HG03520 (cell line): ENCODE data around the gene GALNT18.

Experiments
- ATAC-seq: cut with Tn5 transposase; IDR thresholded peaks from one replicate; pipeline ENCODE4 v1.9.1; 2021; ENCODE audit warnings: mild to moderate bottlenecking, moderate library complexity; ENCODE audit not compliant: unreplicated experiment

GALNT18 gene

DNA sequence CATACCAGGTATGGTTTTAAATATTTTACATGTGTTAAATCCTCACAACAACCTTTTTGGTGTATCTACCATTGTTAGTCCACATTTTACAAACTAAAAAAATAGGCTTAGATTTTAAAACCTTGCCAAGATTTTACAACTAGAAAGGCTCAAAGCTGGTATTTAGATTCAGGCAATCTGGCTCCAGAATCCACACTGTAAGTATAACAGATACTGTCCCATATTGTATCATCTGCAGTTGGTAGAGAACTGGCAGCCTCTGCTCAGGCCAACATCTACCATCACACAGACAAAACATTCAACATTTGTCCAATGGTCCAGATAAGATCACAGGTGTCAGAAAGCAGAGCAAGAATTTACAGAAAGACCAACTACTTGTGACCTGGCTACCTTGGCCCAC is 299.7 kb downstream of the GALNT18 start:
- ATAC-seq = no peak

DNA sequence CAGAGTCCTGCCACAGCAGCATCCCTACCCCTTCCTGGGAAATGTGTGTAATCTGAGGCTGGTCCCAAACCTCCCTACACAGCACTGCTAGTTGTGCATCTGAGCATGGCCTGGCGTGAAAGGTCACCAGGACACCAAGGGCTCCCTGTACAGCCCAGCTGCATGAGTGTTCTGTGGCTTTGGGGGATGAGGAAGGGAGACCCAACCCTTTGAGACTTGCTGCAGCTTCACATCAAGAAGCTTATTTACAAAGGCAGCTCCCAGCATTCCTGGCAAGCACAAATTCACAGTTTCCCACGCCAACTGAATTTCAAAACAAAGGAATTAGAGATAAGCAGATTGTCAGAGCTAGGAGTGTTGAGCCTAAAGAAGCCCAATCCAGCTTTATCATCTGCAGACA is 301.0 kb downstream of the GALNT18 start:
- no peak for ATAC-seq

DNA sequence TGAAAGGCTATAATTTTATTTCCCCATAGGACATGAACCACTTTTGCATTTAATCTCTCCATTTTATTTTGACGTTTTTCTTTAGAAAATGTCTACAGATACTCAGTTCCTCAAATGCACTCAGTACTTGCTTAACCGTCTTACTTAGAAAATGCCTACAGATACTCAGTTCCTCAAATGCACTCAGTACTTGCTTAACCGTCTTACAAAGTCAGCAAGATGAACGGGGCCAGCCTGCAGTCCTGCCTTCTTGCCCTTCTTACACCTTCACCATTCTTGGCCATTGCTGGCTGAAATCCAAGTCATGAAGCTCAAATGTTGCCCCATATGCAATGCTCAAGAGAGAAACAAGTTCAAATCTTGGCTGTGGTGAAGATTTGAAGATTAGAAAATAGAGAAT is 302.8 kb downstream of the GALNT18 start:
- ATAC-seq = peak; percentile 95

DNA sequence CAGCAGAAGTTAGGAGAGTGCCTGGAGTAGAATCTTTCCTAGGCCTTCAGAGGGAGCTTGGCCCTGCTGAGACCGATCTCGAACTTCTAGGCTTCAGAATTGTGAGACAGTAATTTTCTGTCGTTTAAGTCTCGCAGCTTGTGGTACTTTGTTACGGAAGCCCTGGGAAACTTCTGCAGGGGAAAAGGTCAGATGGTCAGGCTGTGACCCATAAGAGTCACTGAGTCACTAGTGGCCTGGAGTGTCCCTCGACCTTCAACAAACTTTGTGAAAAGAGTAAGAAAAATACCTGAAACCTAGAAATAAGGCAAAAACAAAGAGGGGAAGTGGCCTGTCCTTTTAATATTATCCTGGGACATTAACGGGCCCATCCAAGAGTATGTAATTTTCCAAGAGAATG is 303.3 kb downstream of the GALNT18 start:
- no peak for ATAC-seq

DNA sequence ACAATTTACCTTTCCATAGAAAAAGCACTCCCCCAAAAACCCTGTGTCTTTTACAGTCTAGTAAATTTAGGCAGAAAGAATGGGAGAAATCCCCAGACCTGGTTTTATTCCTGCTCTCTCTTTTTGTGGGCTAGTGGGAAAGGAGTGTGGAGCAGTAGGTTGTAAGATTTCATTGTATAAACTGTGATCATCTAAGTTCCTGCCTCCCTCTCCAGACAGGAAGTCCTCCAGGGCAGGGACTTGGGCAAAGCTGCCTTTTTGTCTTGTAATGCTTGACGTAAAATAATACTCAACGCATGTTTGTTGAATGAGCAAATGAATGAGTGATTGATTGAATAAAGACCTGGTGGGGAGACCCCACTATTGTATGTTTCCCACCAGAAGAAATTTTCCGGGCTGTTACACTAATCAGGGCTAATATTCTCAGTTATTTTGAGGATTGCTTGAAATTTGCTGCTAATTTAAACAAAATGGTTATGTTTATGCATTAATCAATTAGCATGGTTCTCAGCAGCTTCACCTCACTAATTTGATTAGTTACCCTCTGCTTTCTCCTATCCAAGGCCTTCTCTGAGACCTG is 305.1 kb downstream of the GALNT18 start:
- ATAC-seq = no peak

DNA sequence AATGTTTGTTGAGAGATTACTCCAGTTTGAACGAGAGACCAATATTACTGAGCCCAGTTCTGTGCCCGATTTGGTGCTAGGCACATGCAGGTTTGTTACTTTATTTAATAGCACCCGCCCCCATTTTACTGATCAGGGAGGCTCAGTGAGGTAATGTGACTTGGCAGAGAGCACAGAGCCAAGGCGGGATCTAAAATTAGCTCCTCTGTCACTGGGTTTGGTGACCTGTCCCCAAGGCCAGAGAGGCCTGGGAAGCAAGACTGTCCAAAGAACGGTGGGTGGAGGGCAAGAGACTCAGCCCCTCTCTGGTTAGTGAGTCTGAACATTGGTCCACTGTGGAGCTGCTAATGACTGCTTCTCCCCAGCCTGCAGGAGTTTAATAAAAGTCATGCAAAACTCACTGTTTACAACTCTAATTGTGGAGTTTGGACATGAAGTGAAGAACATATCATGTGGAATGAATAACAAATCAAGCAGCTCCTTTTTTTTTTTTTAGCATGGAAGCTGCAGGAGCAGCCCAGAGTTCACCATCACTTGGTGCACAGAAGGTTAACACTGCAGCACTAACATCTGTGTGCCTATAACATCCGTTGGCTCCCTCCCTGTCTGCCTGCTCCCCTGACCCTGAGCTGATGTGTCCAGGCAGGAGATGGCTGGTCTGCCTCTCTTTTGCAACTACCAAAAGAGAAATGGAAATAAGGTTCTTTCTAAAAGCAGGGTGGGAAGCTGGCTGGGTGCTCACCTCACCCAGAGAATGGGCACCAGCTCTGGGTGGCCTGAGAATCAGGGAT is 307.7 kb downstream of the GALNT18 start:
- ATAC-seq = no peak

DNA sequence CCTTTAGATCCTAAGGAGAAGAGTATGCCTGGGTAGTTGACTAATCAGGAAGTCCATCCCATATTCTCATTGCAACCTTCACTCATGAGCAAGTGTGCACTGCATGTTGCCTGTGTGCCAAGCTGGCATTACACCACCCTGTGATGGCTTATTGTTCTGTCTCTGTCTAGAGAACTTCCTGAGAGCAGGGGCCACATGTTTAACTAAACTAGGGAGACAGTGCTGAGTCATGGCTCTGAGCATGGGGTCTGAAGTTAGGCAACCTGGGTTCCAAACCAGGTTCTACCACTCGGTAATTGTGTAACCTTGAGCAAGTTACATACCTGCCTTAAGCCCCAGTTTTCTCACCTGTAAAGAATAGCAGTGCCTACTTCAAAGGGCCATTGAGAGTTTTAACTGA is 308.4 kb downstream of the GALNT18 start:
- no peak for ATAC-seq

DNA sequence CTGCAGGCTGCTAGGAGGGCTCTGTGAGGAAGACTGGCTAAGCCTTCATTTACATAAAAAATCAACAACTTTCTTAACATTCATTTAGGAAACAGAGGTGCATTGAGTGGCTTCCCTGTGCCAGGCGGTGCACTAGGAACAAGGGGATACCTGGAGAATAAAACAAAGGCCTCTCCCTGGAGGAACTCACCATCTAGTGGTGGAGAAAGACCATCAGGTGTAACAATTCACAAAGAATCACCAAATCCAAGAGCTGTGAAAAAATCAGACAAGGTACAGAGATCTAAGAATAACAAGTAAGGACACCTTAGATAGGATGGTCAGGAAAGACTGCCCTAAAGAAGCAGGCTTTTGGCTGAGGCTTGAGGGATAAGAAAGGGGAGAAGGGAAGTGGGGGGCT is 309.1 kb downstream of the GALNT18 start:
- no peak for ATAC-seq

DNA sequence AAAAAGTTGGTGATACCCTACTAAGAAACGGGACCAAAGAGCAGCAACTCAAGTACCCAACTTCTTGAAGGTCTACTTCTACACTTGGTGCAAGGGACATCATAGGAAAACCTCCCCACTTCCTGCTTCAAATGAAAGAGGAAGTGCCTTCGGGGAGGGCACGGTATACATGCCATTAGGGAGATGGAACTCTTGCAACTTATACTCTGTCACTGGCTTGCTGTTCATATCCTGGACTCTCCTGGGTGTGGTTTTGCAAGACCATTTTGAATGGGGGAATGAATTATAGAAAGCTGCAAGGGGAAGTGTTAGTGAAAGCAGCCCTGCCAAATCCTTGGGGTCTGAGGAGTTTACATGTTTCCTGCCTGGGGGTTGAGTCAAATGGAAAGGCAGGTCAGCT is 310.6 kb downstream of the GALNT18 start:
- no peak for ATAC-seq

DNA sequence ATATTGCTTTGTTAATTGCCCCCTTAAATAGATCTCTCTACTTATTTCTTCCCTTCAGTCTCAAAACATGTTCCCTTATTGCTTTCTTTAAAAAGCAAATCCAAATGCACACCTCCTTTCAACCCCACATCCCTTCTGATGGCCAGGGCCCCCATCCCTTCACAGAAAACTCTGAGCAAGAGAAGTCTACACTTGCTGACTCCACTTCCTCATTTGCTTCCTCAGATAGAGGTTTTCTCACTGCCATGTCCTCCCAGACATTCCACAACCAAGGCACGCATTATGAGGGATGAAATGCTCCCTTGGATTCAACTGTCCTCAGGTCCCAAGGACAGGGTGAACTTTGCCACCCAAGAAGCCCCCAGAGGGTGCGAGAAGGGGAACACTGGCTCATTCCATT is 311.9 kb downstream of the GALNT18 start:
- ATAC-seq = no peak

DNA sequence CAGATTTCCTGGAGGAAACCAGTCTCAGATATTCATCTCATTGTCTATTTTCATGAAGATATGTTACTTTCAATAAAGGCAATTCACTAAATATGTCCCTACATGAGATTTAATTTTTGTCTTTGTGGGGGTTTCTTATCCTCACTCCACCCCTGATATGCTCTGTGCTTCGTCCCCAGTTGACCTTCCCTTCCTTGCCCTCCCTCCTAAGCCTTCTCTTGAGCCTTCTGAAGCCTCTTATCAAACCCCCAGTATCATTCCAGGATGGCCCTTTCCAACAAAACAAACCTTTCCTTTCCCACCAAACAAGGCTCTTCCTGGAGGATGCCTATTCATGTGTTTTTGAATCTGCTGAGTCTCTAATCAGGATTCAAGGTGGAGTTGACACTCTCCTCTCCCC is 313.6 kb downstream of the GALNT18 start:
- no peak for ATAC-seq

DNA sequence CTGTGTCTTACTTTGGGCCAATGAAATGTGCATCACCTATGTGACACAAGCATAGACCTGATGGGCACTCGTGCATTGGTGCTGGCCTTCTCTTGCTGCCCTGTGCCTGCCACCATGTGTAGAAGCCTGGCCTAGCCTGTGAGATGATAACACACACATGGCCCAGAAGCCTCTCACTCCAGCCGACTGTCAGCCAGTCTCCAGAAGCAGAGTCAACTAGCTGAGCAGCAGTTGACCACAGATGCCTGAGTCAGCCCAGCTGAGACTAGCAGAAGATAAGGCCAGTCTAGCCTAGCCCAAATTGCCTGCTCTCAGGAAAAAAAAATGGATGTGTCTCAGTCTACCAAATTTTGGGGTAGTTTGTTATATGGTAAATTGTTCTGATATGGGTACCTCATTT is 314.9 kb downstream of the GALNT18 start:
- ATAC-seq = no peak

DNA sequence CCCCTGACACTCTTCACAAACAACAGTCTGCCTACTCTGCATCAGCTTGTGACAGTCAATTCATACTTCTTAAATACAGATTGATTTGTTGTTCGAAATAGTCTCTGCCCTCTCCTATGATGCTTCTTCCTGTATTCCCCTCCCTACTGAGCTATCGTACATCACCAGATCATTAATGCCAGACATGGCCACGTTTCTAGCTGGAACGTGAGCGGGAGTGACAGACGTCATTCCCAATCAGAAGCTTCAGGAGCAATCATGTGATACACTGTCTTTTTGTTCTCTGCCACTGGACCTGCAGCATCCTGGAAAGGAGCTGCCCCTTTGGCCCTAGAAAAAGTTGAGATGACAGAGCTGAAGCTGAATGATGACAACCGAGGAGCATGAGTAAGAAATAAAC is 317.3 kb downstream of the GALNT18 start:
- ATAC-seq = no peak

DNA sequence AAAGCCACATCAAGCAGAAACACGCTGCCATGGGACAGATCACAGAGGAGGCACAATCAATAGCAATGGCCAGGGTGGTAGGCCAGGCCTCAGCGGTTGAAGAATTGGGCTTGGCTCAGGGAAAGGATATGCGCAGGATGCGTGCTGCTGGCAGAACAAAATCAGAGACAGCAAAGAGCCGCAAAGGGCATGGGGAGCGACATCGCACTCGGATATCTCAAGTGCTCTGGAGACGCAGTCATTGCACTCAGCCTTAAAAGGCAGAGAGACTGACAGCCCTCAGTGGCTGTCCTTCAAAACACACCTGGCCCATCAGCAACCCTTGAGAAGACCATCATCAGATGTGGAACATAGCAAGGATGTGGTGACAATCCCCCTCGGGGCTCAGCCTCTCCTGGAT is 319.2 kb downstream of the GALNT18 start:
- no peak for ATAC-seq

DNA sequence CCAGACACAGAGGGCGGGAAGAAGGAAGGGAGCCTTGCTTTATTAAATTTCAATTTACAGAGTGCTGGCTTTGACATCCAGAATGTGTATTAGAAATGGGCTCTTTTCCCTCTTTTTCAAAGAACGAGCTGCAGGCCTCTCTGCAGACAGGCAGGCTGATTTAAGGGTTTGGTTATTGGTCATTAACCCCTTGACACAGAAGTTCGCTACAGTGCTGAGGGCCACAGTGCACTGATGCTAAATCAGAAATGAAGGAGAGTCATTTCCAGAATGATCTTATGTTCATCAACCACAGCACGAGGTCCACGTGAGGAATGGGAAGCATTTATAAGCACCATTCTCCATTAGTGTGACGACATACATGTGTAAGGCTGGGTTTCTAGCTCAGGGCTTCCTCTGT is 320.6 kb downstream of the GALNT18 start:
- ATAC-seq = no peak

DNA sequence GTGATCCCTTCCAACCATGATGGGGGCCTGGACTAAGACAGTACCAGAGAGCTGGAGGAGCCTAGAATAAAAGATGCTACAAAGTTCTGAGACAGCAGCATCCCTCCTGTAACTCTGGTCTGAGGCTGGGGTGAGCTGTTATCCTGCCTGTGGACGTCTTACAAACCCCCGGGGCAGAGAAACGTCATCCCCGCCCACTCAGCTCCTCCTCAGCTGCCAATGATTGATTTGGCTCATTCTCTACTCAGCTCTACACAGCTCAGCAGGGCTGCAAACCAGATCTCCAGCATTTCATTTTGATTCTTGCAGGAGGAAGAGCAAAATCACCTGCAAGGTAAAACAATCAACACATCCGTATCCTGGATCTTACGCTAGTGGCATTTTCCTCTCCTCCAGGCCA is 324.2 kb downstream of the GALNT18 start:
- no peak for ATAC-seq

DNA sequence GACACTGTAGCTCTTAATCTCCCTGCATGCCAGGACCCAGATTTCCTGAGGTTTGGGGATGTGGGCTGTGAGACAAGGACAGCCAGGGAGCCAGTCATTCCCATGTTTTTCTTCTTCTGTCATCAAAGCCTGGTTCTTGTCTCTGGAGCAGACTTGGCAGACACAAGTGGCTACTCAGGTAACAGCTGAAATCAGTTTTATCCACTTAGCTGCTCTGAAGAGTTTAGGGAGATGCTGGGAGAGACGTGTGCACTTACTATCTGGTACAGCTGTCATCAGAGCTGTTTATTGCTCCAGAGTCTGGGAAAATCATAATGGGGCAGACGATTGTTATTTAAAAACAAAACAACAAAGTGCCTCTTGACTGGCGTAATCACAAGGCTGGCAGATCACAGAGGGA is 325.4 kb downstream of the GALNT18 start:
- ATAC-seq = no peak

DNA sequence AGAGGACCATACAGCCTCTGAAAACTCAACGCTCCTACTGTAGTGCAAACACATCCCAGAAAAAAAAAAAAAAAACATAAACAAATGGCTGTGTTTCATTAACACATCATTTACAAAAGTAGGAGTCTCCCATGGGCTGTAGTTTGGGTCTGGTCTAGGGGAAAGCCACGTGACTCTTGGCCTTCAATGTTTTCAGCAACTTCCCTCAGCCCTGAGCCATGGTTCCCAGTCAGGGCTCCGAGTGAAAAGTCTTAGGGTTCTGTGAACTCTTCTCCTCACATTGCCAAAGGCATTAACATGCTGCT is 327.3 kb downstream of the GALNT18 start:
- ATAC-seq = no peak

DNA sequence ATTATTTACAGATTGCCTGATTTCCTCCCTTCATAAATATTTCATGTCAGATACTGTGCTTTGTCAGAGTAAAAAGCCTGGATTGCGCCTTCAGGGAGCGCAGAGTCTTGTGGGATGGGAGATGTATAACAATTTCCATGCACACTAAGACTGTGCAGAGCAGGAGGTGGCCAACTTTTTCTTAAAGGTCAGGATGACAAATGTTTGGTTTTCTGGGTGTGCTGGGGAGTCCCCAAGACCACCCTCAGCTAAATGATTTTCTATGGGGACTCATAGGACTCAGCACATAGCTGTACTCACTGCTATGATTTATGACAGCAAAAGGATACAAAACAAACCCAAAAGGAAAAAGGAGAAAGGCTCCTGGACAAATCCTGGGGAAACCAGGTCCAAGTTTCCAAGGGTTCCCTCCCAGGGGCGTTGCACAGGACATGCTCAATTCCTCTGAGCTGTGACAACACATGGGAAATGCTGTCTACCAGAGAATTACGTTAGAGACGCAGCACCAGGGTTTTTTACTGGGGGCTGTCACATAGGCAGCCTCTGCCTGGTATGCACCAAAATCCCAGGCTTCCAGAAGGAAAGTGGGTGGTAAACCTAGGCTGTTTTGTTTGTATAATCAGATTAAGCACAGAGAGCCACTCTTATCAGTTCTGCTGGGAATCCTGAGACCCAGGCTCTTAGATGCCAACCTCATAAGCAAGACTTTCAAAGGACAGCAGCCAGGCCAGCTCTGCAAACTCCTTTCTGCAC is 327.8 kb downstream of the GALNT18 start:
- ATAC-seq = no peak

DNA sequence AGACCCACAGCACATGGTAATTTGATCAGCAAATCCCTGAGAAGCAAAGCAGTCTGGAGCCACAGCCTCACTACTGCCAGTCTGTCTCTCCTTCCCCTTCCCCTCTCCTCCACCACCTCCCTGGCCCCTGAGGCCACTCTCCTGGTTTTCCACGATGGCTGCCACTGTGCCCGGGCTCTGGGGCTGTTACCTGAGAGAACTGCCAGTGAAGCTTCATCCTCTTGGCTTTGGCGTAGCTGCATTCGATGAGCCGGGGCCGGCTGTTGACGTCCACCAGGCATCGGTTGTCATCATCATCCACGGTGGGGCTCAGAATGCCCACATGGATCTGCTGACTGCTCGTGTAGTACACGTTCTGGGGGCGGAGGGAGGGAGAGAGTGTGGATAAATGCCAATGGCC is 329.0 kb downstream of the GALNT18 start:
- no peak for ATAC-seq

DNA sequence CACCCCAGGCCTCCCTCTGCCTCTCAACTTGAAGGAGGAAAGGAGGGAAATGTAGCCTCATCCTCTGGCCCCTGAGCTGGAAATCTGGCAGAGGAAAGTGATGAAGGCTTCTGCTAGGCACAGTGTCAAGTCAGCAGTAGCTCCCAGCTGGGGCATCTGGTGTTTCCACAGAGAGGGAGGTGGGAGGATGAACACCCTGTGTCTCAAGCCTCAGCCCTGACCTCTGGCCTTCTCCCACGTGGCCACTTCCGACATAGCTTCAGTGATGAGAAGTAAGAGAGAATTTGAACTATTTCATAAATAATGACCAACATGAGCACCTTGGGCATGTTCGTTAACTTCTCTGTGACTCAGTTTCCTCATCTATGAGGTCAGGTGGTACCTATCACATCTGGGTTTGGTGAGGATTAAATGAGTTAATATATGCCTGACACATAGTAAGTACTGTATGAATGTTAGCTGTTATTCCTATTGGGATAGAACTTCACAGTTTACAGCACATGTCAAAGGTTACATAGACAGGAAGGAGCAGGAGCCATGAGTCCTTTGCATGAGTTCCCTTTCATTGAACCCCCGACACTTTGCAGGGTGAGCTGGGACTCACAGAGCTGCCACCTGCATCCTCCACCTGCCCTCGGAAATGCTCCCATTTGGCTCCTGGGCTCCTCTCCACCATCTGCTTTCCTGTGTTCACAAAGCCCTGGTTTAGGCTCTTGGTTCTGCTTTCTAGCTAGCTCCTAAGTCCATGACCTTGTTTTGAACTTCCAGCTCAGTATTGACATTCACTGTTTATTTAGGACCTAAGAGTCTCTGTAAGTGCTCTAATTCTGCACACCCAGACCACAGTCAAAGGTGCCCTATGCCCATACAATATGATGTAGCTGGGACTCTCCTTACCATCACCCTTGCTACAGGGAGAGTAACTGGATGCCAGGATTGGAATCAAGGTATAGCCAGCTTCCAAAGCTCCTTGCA is 330.5 kb downstream of the GALNT18 start:
- ATAC-seq = no peak
